ENCODE measurements around the gene ATOX1.

The ATOX1 gene

DNA sequence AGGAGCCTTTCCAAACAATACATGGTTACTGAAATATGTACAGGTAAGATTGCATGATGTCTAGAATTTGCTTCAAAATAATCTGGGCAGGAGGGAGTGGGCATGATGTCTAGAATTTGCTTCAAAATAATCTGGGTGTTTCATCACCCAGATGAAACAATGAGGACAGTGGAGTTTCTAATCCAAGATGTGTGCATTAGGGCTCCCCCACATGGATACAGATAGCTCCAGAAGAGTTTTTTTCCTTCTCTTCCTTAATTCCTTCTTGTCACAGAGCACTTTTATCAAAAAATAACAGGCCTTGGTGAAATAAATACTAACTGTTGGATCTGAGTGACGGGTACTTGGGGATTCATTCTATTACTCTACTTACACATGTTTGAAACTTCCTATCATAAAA lies 14.9 kb downstream of the ATOX1 start:
- DNase-seq (ENCODE audit: low read depth, low spot score) = no peak
- Histone ChIP-seq H3K4me1 (ENCODE audit: control insufficient read depth, insufficient read depth, low read length) (peaks cover 1% of the 10 kb centered on the region; the same call in 1 of the 2 replicates), H3K27me3 (ENCODE audit: control insufficient read depth, insufficient read depth, low read length) (no peaks in the 10 kb centered on the region), H3K36me3 (ENCODE audit: control insufficient read depth, insufficient read depth, low read length) (no peaks in the 10 kb centered on the region), H3K9me3 (ENCODE audit: control insufficient read depth, insufficient read depth, low read length) (no peaks in the 10 kb centered on the region), H3K27ac (ENCODE audit: low read length) (no peak overlapping the region), H3K4me3 (ENCODE audit: low read length) (no peak overlapping the region)
- WGBS (ENCODE audit: insufficient coverage, insufficient read length) = no CpG with 5 or more reads among the region's 1 CpG

DNA sequence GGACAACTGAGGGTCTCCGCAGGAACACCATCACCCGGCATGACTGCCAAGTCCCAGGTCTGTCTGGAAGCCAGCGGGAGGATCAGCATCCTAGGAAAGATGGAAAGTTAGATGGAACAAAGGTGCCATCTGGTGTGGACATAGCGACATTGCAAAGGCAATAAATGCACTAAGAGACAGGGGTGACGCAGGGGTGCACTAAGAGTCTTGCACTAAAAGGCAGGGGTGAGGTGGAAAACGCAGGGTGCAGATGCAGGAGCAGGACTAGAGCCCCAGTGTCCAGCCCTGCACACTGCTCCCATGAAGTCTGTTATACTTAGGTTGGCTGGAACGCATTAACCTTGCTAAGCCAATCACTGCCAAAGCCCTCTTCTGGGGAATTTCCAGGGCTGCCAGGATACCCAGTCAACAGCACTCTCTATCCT lies 15.5 kb downstream of the ATOX1 start:
- no peaks in the 10 kb centered on the region for H3K9me3 ChIP-seq (ENCODE audit: control insufficient read depth, insufficient read depth, low read length)
- no peaks in the 10 kb centered on the region for H3K27me3 ChIP-seq (ENCODE audit: control insufficient read depth, insufficient read depth, low read length)
- peaks cover 1% of the 10 kb centered on the region; the same call in 1 of the 2 replicates for H3K4me1 ChIP-seq (ENCODE audit: control insufficient read depth, insufficient read depth, low read length)
- H3K27ac ChIP-seq (ENCODE audit: low read length) = no peak overlapping the region
- no peak for DNase-seq (ENCODE audit: low read depth, low spot score)
- no peaks in the 10 kb centered on the region for H3K36me3 ChIP-seq (ENCODE audit: control insufficient read depth, insufficient read depth, low read length)
- WGBS (ENCODE audit: insufficient coverage, insufficient read length) = no CpG with 5 or more reads among the region's 7 CpGs
- no peak overlapping the region for H3K4me3 ChIP-seq (ENCODE audit: low read length)

DNA sequence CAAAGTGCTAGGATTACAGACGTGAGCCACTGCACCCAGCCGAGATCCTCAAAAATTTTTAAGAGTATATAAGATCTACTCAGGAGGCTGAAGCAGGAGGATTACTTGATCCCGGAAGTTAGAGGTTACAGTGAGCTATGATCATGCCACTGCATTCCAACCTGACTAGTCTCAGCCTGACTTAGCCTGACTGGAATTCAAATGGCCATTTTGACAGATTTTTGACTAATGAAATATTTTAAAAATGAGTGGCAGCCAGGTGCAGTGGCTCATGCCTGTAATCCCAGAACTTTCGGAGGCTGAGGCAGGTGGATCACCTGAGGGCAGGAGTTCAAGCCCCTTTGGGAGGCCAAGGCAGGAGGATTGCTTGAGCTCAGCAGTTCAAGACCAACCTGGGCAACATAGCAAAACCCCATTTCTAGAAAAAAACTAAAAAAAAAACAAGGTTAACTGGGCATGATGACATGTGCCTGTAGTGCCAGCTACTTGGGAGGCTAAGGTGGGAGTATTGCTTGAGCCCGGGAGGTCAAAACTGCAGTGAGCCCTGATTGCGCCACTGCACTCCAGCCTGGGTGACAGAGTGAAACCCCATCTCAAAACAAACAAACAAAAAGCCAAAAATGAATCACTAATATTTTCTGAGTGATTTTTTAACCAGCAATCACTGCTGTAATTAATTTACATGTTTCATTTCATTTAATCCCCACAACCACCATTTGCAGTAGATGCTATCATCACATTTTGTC lies 16.6 kb downstream of the ATOX1 start:
- Histone ChIP-seq H3K27ac (ENCODE audit: low read length) (no peak overlapping the region), H3K4me3 (ENCODE audit: low read length) (no peak overlapping the region), H3K27me3 (ENCODE audit: control insufficient read depth, insufficient read depth, low read length) (no peaks in the 10 kb centered on the region), H3K36me3 (ENCODE audit: control insufficient read depth, insufficient read depth, low read length) (no peaks in the 10 kb centered on the region), H3K4me1 (ENCODE audit: control insufficient read depth, insufficient read depth, low read length) (peaks cover 1% of the 10 kb centered on the region; the same call in 1 of the 2 replicates), H3K9me3 (ENCODE audit: control insufficient read depth, insufficient read depth, low read length) (no peaks in the 10 kb centered on the region)
- no CpG with 5 or more reads among the region's 6 CpGs for WGBS (ENCODE audit: insufficient coverage, insufficient read length)
- DNase-seq (ENCODE audit: low read depth, low spot score) = no peak

DNA sequence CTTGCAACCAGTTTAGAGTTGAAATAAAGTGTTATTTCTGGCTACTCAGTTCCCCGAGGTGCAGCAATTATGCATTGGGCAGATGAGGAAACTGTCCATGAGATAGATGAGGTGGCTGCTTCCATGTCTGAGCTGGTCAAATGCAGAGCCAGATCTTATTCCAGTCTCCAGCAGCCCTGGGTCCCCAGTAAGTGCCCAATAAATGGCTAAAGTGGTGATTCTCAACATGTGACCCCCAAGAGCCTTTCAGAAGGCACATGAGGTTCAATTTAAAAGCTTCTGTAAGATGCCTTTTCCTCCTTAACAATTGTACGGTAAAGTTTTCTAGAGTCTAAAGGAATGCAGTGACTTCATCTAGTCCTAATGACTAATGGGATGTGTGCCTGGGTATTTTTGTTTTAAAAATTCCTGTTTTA lies 17.5 kb downstream of the ATOX1 start:
- DNase-seq (ENCODE audit: low read depth, low spot score) = no peak
- Histone ChIP-seq H3K4me1 (ENCODE audit: control insufficient read depth, insufficient read depth, low read length) (peaks cover 1% of the 10 kb centered on the region; the same call in 1 of the 2 replicates), H3K27ac (ENCODE audit: low read length) (no peak overlapping the region), H3K27me3 (ENCODE audit: control insufficient read depth, insufficient read depth, low read length) (no peaks in the 10 kb centered on the region), H3K36me3 (ENCODE audit: control insufficient read depth, insufficient read depth, low read length) (no peaks in the 10 kb centered on the region), H3K9me3 (ENCODE audit: control insufficient read depth, insufficient read depth, low read length) (no peaks in the 10 kb centered on the region), H3K4me3 (ENCODE audit: low read length) (no peak overlapping the region)
- WGBS (ENCODE audit: insufficient coverage, insufficient read length) = no CpG with 5 or more reads among the region's 2 CpGs

DNA sequence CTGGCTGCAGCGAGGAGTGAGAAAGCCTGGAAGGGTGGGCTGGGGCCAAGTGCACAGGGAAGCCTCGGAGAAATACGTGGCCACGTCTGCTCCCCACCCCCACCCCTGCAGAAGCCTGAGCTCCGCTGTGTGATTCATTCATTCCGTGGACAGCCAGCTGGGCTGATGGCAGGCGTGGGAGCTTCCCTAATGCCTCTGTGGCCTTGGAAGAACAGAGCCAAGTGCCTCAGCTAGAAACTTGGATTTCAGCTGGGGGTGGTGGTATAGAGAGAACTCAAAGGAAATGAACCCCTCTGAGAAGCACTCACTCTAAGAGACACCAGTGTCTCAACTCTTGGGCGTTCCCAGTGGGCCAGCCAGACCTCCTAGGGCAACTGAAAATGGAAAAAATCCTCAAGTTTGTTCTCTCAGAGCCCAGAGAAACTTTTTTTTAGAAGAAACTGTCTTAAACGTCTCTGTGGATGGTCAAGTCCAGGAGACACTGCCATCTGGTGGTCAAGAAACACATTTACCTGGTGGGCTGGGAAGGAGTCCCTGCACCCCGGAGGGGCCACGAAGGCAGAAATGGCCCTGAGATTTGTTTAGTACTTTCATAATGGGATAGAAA lies 18.0 kb downstream of the ATOX1 start:
- no peak overlapping the region for H3K27ac ChIP-seq (ENCODE audit: low read length)
- no peak for DNase-seq (ENCODE audit: low read depth, low spot score)
- WGBS (ENCODE audit: insufficient coverage, insufficient read length) = no CpG with 5 or more reads among the region's 11 CpGs
- H3K9me3 ChIP-seq (ENCODE audit: control insufficient read depth, insufficient read depth, low read length) = no peaks in the 10 kb centered on the region
- peaks cover 1% of the 10 kb centered on the region; the same call in 1 of the 2 replicates for H3K4me1 ChIP-seq (ENCODE audit: control insufficient read depth, insufficient read depth, low read length)
- no peaks in the 10 kb centered on the region for H3K36me3 ChIP-seq (ENCODE audit: control insufficient read depth, insufficient read depth, low read length)
- H3K27me3 ChIP-seq (ENCODE audit: control insufficient read depth, insufficient read depth, low read length) = no peaks in the 10 kb centered on the region
- H3K4me3 ChIP-seq (ENCODE audit: low read length) = no peak overlapping the region

DNA sequence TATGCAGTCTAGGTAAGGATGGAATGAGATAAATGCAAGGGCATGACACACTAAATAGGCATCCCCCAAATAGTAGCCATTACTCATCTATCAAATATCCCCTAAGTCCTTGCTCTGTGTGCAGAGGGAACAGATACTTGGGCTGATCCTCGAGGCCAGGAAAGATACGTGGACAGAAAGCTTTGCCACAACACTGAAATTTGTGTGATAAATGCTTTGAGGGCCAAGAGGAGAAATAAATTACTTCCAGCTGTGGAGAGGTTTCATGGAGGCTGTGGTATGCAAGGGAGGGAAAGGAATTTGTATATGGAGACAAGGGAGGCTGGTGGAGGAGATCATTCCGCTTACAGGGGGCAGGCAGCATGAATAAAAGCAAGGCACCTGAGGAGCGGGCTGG lies 18.5 kb downstream of the ATOX1 start:
- no peak for DNase-seq (ENCODE audit: low read depth, low spot score)
- Histone ChIP-seq H3K27ac (ENCODE audit: low read length) (no peak overlapping the region), H3K27me3 (ENCODE audit: control insufficient read depth, insufficient read depth, low read length) (no peaks in the 10 kb centered on the region), H3K9me3 (ENCODE audit: control insufficient read depth, insufficient read depth, low read length) (no peaks in the 10 kb centered on the region), H3K4me1 (ENCODE audit: control insufficient read depth, insufficient read depth, low read length) (peaks cover 1% of the 10 kb centered on the region; the same call in 1 of the 2 replicates), H3K4me3 (ENCODE audit: low read length) (no peak overlapping the region), H3K36me3 (ENCODE audit: control insufficient read depth, insufficient read depth, low read length) (no peaks in the 10 kb centered on the region)
- no CpG with 5 or more reads among the region's 4 CpGs for WGBS (ENCODE audit: insufficient coverage, insufficient read length)

DNA sequence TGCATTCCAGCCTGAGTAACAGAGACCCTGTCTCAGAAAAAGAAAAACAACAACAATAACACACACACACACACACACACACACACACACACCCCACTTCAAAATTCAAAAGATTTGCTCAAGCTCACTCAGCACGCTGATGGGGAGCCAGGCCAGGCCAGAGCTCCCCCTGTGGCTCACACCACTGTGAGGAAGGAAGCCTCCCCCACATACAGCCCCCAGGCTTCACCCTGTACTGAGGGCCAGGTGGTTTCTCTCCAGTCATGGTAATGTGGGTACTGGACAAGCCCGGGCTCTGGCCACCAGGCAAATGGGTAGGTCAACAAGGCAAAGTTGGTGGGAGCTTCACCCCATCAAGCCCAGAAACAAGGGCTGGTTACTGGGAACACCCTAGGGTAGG lies 19.0 kb downstream of the ATOX1 start:
- Histone ChIP-seq H3K27me3 (ENCODE audit: control insufficient read depth, insufficient read depth, low read length) (no peaks in the 10 kb centered on the region), H3K9me3 (ENCODE audit: control insufficient read depth, insufficient read depth, low read length) (no peaks in the 10 kb centered on the region), H3K4me3 (ENCODE audit: low read length) (no peak overlapping the region), H3K4me1 (ENCODE audit: control insufficient read depth, insufficient read depth, low read length) (peaks cover 1% of the 10 kb centered on the region; the same call in 1 of the 2 replicates), H3K27ac (ENCODE audit: low read length) (no peak overlapping the region), H3K36me3 (ENCODE audit: control insufficient read depth, insufficient read depth, low read length) (no peaks in the 10 kb centered on the region)
- DNase-seq (ENCODE audit: low read depth, low spot score) = no peak
- WGBS (ENCODE audit: insufficient coverage, insufficient read length) = no CpG with 5 or more reads among the region's 2 CpGs

DNA sequence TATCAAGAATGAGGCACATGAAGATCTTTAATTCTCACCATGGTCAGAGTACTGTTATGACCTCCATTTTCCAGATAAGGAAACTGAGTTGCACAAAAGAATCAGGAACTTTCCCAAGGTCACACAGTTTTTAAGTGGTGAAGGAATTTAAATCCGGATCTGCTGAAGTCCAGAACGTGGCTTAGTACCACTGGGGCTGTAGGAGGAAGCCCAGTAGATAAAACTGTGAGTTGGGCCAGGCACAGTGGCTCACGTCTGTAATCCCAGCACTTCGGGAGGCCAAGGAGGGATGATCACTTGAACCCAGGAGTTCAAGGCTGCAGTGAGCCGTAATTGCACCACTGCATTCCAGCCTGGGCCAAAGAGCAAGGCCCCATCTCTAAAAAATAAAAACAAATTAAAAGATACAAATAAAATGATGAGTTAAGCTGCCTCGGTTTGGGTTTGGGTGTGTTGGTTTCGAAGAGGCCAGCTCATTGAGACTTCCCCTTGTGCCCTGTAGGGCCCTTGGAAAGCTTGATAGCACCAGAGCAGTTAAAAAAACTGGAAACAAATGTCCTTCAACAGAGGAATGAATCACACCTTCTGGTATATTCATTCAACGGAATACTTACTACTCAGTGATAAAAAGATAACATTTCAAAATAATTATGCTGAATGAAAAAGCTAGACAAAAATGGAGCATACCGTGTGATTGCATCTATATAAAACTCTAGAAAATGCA lies 20.1 kb downstream of the ATOX1 start:
- no CpG with 5 or more reads among the region's 9 CpGs for WGBS (ENCODE audit: insufficient coverage, insufficient read length)
- no peak overlapping the region for H3K4me3 ChIP-seq (ENCODE audit: low read length)
- H3K27ac ChIP-seq (ENCODE audit: low read length) = no peak overlapping the region
- no peaks in the 10 kb centered on the region for H3K36me3 ChIP-seq (ENCODE audit: control insufficient read depth, insufficient read depth, low read length)
- no peaks in the 10 kb centered on the region for H3K9me3 ChIP-seq (ENCODE audit: control insufficient read depth, insufficient read depth, low read length)
- H3K27me3 ChIP-seq (ENCODE audit: control insufficient read depth, insufficient read depth, low read length) = no peaks in the 10 kb centered on the region
- H3K4me1 ChIP-seq (ENCODE audit: control insufficient read depth, insufficient read depth, low read length) = peaks cover 1% of the 10 kb centered on the region; the same call in 1 of the 2 replicates
- no peak for DNase-seq (ENCODE audit: low read depth, low spot score)

DNA sequence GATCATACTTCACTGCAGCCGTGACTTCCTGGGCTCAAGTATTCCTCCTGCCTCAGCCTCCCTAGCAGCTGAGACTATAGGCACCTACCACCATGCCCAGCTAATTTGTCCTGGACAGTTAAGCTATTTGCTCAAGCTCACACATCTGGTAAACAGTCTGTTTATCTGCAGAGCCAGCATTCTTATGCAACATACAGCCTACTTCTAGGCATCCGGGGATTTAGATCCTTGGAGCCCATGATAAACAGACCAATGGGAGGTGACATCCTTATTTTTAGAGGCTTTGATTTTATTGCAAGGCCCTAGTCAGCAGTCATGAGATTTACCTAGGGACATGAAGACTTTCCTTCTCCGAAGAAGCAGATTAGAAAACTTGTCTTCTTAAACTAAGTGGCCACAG lies 21.0 kb downstream of the ATOX1 start:
- no peak overlapping the region for H3K4me3 ChIP-seq (ENCODE audit: low read length)
- WGBS (ENCODE audit: insufficient coverage, insufficient read length) = no CpG with 5 or more reads among the region's 3 CpGs
- no peaks in the 10 kb centered on the region for H3K9me3 ChIP-seq (ENCODE audit: control insufficient read depth, insufficient read depth, low read length)
- no peaks in the 10 kb centered on the region for H3K36me3 ChIP-seq (ENCODE audit: control insufficient read depth, insufficient read depth, low read length)
- peaks cover 3% of the 10 kb centered on the region; the same call in 1 of the 2 replicates for H3K4me1 ChIP-seq (ENCODE audit: control insufficient read depth, insufficient read depth, low read length)
- no peak overlapping the region for H3K27ac ChIP-seq (ENCODE audit: low read length)
- H3K27me3 ChIP-seq (ENCODE audit: control insufficient read depth, insufficient read depth, low read length) = no peaks in the 10 kb centered on the region
- no peak for DNase-seq (ENCODE audit: low read depth, low spot score)

DNA sequence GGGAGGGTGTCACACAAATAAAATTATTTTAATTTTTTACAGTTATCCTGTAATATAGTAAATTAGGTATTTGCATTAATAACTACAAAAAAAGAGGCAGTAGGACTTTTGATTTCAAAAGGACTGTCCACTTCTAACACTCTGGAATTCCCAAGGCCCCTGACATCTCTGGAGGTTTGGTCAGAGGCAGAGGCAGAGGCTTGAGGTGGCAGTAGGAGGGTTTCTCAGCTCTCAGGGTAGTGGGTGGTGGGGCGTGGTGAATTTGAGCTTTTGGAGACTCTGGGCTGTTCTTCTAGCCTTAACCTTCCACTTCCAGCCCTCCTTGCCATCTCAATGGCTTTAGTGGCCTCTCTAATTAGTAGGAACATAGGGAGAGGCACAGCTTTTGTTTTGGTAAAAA lies 22.8 kb downstream of the ATOX1 start:
- Histone ChIP-seq H3K9me3 (ENCODE audit: control insufficient read depth, insufficient read depth, low read length) (no peaks in the 10 kb centered on the region; the same call in 1 of the 2 replicates), H3K27me3 (ENCODE audit: control insufficient read depth, insufficient read depth, low read length) (no peaks in the 10 kb centered on the region), H3K27ac (ENCODE audit: low read length) (no peak overlapping the region), H3K36me3 (ENCODE audit: control insufficient read depth, insufficient read depth, low read length) (no peaks in the 10 kb centered on the region), H3K4me1 (ENCODE audit: control insufficient read depth, insufficient read depth, low read length) (peaks cover 3% of the 10 kb centered on the region; the same call in 1 of the 2 replicates), H3K4me3 (ENCODE audit: low read length) (no peak overlapping the region)
- no CpG with 5 or more reads among the region's 1 CpG for WGBS (ENCODE audit: insufficient coverage, insufficient read length)
- DNase-seq (ENCODE audit: low read depth, low spot score) = no peak

Data from iPS DF 6.9 (cell line).